ENCODE results near the gene NADK. TPM values are rescaled to one million over a fixed set of nuclear protein-coding genes. Genes with fewer than 3 reads are reported as not detected.

NADK gene
- total and polyA plus RNA-seq, 9 donors = 21.8 to 76.0 (median 57.0) TPM

DNA sequence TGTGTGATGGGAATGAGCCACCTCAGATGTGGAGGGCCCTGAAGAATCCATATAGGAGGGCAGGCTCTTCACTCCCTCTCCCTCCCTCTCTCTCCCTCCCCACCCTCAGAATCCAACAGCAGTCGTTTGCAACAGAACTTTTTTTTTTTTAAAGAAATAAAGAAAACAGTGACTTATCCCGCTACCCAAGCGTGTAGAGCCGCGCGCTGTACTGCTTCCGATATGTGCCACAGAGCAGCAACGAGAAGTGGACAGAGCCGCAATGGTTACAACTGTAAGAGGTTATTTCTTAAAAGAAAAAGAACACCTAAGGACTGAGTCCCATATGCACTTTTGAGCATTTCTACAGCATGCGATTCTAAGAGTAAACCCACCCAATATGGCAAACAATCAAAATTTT lies 7.4 kb upstream of the NADK start:
- H3K27me3 ChIP-seq = no peaks in the 10 kb centered on the region
- intact Hi-C loops (cut with DNase I) = loop anchor here in 1 of 4 donors (10.0 kb wide), 1 partner anchor 109 kb away; the partner anchor contains the start of gene GNB1
- no peaks in the 10 kb centered on the region for H3K9me3 ChIP-seq
- H3K36me3 ChIP-seq = no peaks in the 10 kb centered on the region
- no peak for DNase-seq
- peaks cover 22% of the 10 kb centered on the region for H3K4me1 ChIP-seq (ENCODE audit: insufficient read depth)
- H3K4me3 ChIP-seq = no peak overlapping the region
- WGBS, 3 donors = 86% methylated on average over 10 of the region's 10 CpGs
- no peak overlapping the region for H3K27ac ChIP-seq
- no peak for TF ChIP-seq EP300 (IDR thresholded peaks at IDR 0.05)
- TF ChIP-seq, protein P1, sequence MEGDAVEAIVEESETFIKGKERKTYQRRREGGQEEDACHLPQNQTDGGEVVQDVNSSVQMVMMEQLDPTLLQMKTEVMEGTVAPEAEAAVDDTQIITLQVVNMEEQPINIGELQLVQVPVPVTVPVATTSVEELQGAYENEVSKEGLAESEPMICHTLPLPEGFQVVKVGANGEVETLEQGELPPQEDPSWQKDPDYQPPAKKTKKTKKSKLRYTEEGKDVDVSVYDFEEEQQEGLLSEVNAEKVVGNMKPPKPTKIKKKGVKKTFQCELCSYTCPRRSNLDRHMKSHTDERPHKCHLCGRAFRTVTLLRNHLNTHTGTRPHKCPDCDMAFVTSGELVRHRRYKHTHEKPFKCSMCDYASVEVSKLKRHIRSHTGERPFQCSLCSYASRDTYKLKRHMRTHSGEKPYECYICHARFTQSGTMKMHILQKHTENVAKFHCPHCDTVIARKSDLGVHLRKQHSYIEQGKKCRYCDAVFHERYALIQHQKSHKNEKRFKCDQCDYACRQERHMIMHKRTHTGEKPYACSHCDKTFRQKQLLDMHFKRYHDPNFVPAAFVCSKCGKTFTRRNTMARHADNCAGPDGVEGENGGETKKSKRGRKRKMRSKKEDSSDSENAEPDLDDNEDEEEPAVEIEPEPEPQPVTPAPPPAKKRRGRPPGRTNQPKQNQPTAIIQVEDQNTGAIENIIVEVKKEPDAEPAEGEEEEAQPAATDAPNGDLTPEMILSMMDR (IDR thresholded peaks at IDR 0.05) = no peak
- no peak for TF ChIP-seq POLR2A (IDR thresholded peaks at IDR 0.05)

DNA sequence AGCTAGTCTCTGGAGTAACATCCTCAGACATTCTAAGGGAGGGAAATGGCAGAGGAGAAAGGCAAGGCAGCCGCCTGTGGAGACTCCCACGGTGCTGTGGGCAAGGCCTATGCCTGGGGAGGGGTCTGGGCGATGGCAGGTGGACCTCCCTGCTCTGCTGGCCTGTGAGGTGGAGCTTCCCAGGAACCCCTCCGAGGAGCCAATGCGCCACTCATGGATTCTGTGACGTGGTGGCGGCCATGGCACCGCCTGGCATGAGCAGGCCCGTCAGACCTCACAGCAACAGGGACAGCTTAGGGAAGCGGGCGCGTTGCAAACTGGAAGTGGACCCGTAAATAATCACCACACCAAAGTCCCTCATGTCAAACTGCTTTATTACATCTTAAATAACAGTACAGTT lies 6.7 kb upstream of the NADK start:
- no peak for DNase-seq
- no peaks in the 10 kb centered on the region for H3K9me3 ChIP-seq
- H3K27me3 ChIP-seq = no peaks in the 10 kb centered on the region
- intact Hi-C loops (cut with DNase I) = loop anchor here in 2 of 4 donors (5.0 to 10.0 kb wide), 2 partner anchors 110 to 122 kb away; partner anchors contain the start of gene GNB1 (in 1 of the 2)
- no peak overlapping the region for H3K27ac ChIP-seq
- WGBS, 3 donors = 88 to 92% (median 89%) methylated on average over 13 of the region's 13 CpGs
- TF ChIP-seq, protein P1 (IDR thresholded peaks at IDR 0.05) = no peak
- TF ChIP-seq POLR2A (IDR thresholded peaks at IDR 0.05) (no peak), EP300 (IDR thresholded peaks at IDR 0.05) (no peak)
- no peak overlapping the region for H3K4me3 ChIP-seq
- peaks cover 26% of the 10 kb centered on the region for H3K4me1 ChIP-seq (ENCODE audit: insufficient read depth)
- H3K36me3 ChIP-seq = no peaks in the 10 kb centered on the region

DNA sequence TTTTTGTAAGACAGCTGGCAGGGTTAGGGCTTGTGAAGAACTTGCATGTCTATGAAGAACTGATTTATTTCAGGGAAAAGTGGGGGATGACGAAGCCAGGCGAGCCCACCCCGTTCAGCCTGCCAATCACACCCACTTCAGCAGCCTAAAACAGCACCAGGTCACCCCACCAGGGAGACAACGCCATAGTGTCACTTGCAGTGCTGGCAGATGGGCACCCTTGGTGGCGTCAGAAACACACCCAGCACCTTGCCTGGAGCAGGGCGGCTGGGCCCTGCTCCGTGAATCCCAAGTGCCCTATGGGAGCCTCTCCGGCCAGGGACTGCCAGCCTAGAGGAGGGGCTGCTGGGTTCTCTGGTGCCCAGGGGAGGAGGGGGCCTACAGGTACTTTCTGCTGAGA lies 5.0 kb upstream of the NADK start:
- H3K9me3 ChIP-seq = no peaks in the 10 kb centered on the region
- TF ChIP-seq EP300 (IDR thresholded peaks at IDR 0.05) (no peak), POLR2A (IDR thresholded peaks at IDR 0.05) (no peak)
- TF ChIP-seq, protein P1 (IDR thresholded peaks at IDR 0.05) = no peak
- H3K36me3 ChIP-seq = no peaks in the 10 kb centered on the region
- no peaks in the 10 kb centered on the region for H3K27me3 ChIP-seq
- intact Hi-C loops (cut with DNase I) = loop anchor here in 2 of 4 donors (5.0 to 10.0 kb wide), 2 partner anchors 111 to 124 kb away; partner anchors contain the start of gene GNB1 (in 1 of the 2)
- H3K4me1 ChIP-seq (ENCODE audit: insufficient read depth) = peaks cover 34% of the 10 kb centered on the region
- no peak for DNase-seq
- WGBS, 3 donors = 73 to 80% (median 78%) methylated on average over 8 of the region's 8 CpGs
- no peak overlapping the region for H3K4me3 ChIP-seq
- H3K27ac ChIP-seq = no peak overlapping the region

DNA sequence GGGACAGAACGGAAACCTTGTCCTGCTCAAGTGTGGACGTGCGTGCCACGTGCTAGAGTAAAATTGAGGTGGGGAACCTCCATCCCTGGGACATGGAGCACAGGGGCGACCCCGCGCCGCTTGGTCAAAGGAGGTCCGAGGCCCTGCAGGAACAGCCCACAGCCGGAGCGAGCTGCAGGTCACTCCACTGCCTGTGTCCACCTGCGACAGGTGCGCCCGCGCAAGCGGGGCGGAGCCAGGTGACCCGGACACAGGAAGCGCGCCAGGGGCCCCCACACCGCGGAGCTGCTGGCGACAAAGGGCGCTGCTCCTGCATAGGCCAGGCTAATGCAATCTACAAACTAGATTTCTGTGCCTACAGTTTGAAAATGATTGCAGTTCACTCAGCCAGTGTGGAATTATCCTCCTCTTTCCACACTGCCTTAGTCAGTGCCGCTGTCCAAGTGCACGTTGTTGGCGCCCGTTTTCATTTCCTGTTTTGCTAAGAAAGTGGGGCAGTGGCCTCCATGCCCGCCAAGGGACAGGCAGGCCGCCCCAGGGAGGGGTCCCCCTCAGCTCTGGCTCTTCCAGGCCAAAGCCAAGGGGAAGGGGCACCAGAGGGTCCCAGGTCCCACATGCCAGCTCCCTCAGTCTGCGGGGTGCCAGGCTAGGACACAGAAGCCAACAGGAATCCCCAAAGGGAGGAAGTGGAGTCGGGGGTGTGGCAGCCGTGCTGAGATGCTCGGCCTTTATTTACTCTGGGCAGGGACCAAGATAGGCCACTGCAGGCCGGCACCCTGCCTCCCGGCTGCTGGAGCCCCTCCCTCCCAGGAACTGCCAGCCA lies 4.3 kb upstream of the NADK start:
- intact Hi-C loops (cut with DNase I) = loop anchor here in 2 of 4 donors (5.0 to 10.0 kb wide), 2 partner anchors 112 to 125 kb away; partner anchors contain the start of gene GNB1 (in 1 of the 2)
- Histone ChIP-seq H3K4me1 (ENCODE audit: insufficient read depth) (peaks cover 34% of the 10 kb centered on the region), H3K27me3 (no peaks in the 10 kb centered on the region), H3K36me3 (no peaks in the 10 kb centered on the region), H3K27ac (peak overlapping the region in 1 of 2 donors; percentile 42), H3K9me3 (no peaks in the 10 kb centered on the region), H3K4me3 (no peak overlapping the region)
- TF ChIP-seq, protein P1 (IDR thresholded peaks at IDR 0.05) = no peak
- TF ChIP-seq POLR2A (IDR thresholded peaks at IDR 0.05) (no peak), EP300 (IDR thresholded peaks at IDR 0.05) (no peak)
- 1 to 3% (median 1%) methylated on average over 30 to 36 of the region's 36 CpGs for WGBS, 3 donors
- DNase-seq = peak; percentile 46 to 62 (median 56)

Data from ovary (tissue), 9 donors.